ENCODE results near the gene CCDC88B. TPM values are rescaled to one million over a fixed set of nuclear protein-coding genes. Genes with fewer than 3 reads are reported as not detected.

Gene CCDC88B
- total RNA-seq, 8 experiments from 2014 or later, result 0.90 to 8.6 (median 3.0) TPM

DNA sequence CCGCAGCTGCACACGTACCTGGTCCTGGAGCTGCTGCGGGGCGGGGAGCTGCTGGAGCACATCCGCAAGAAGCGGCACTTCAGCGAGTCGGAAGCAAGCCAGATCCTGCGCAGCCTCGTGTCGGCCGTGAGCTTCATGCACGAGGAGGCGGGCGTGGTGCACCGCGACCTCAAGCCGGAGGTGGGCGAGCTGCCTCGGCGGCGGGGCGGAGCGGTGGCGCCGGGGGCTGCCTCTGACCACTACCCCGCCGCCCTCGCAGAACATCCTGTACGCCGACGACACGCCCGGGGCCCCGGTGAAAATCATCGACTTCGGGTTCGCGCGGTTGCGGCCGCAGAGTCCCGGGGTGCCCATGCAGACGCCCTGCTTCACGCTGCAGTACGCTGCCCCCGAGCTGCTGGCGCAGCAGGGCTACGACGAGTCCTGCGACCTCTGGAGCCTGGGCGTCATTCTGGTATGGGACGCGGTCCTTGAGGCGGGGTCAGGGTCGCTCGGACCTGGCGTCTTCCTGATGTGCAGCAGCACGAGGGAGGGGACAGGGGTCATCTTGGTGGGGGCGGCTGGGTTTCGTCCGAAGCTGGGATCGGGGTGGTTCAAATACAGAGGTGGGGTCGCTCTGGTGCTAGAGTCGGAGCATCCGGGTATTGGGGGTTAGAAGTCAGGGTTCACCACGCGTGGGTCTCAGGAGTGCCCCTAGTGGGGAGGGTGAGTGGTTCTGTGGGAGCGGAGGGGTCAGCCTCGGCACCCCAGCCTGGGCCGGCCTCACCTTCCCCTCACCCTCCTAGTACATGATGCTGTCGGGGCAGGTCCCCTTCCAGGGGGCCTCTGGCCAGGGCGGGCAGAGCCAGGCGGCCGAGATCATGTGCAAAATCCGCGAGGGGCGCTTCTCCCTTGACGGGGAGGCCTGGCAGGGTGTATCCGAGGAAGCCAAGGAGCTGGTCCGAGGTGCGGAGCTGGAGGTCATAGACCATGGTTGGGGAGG lies 29.7 kb downstream of the CCDC88B start:
- ATAC-seq (replicated peaks in 6 of 8), result peak in 3 of 8 experiments; percentile 9 to 20 (median 13)
- H3K4me3 ChIP-seq, result no peak overlapping the region
- no peaks in the 10 kb centered on the region for H3K4me1 ChIP-seq (replicated peaks in 1 of 2)
- in situ Hi-C loops (cut with MboI; ENCODE audit: low pct_unique_long_range_greater_than_20kb in 2 of 9, low sequenced_read_pairs in 9 of 9, unreplicated experiment in 9 of 9), result no loop called here
- no peak overlapping the region for H3K27ac ChIP-seq
- 80 to 98% methylated on average over 1 to 17 of the region's 82 CpGs; no CpG with 5 or more reads in 8 of the 10 experiments for WGBS, 10 experiments

DNA sequence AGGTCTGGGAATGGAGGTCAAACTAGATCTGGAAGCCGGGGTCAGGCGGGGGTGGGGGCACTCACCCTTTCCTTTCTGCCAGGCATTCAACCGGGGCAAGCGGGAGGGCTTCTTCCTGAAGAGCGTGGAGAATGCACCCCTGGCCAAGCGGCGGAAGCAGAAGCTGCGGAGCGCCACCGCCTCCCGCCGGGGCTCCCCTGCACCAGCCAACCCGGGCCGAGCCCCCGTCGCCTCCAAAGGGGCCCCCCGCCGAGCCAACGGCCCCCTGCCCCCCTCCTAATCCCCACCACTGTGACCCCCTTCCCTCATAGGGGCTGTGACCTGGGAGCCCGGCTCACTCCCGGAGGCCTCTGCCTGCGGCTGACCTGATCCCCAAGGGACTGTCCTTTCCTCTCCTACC lies 31.2 kb downstream of the CCDC88B start:
- ATAC-seq (replicated peaks in 6 of 8), result peak in 2 of 8 experiments; percentile 16 to 29
- in situ Hi-C loops (cut with MboI; ENCODE audit: low pct_unique_long_range_greater_than_20kb in 2 of 9, low sequenced_read_pairs in 9 of 9, unreplicated experiment in 9 of 9), result no loop called here
- H3K27ac ChIP-seq, result no peak overlapping the region
- no peak overlapping the region for H3K4me3 ChIP-seq
- WGBS, 10 experiments, result no CpG with 5 or more reads among the region's 22 CpGs
- no peaks in the 10 kb centered on the region for H3K4me1 ChIP-seq (replicated peaks in 1 of 2)

DNA sequence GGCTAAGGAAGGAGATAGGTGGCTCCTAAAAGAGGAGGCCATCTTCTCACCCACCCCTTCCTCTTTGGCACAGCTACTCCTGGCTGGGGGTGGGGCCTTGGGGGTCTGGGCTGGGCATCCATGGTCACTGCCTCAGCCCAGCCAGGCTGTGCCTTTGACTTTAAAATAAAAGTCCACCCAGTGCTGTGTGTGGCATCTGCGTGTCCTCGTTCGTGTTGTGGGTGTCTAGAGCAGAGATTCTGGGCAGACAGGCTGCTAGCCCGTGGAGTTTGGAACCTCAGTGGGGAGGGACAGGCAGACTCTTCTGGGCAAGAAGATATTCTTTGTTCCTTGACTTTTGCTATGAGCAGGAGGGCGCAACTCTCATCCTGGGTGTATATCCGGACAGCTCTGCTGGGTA lies 32.0 kb downstream of the CCDC88B start:
- Histone ChIP-seq H3K27ac (no peak overlapping the region), H3K4me3 (no peak overlapping the region), H3K4me1 (replicated peaks in 1 of 2) (no peaks in the 10 kb centered on the region)
- no peak for ATAC-seq (replicated peaks in 6 of 8)
- in situ Hi-C loops (cut with MboI; ENCODE audit: low pct_unique_long_range_greater_than_20kb in 2 of 9, low sequenced_read_pairs in 9 of 9, unreplicated experiment in 9 of 9), result no loop called here
- WGBS, 10 experiments, result 60 to 100% (median 80%) methylated on average over 1 to 5 of the region's 6 CpGs; no CpG with 5 or more reads in 5 of the 10 experiments

DNA sequence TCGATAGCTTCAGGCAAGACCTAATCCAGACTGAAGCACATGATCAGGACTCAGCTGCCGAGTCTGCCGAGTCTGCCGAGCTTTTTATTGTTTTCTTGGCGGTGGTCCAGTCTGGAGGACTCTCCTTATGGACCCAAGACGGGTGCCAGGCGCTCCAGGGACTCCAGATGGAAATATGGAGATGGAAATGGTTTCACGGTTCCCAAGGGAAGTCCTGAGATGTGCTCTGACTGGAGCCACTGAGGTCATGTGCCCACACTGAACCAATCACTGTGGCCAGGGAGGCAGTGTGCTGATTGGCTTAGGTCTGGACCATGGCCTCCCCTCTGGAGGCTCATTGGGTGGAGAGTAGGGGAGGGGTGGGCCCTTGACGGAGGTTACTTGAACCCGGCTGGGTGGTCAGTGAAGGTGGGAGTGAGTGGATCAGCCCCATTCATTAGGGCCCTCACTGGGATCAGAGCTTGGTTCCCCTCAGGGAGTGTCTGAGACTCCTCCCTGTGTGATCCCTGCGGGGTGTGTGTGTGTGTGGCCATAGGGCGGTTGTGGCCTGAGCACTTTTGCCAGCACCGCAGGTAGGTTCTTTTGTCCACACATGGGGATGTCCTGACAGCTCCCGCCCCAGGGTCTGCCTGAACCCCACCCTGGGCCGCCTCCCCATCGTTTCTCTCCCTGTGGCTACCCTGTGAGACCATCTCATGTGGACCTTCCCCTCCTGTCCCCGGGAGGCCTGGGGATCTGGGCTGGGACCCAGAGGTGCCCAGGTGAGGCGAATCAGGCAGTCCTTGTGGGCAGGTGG lies 33.0 kb downstream of the CCDC88B start:
- WGBS, 10 experiments, result 0 to 100% (median 80%) methylated on average over 1 to 6 of the region's 18 CpGs; no CpG with 5 or more reads in 6 of the 10 experiments
- H3K4me3 ChIP-seq, result no peak overlapping the region
- no peaks in the 10 kb centered on the region for H3K4me1 ChIP-seq (replicated peaks in 1 of 2)
- in situ Hi-C loops (cut with MboI; ENCODE audit: low pct_unique_long_range_greater_than_20kb in 2 of 9, low sequenced_read_pairs in 9 of 9, unreplicated experiment in 9 of 9), result no loop called here
- peak; percentile 19 to 85 (median 75) for ATAC-seq (replicated peaks in 6 of 8)
- no peak overlapping the region for H3K27ac ChIP-seq

DNA sequence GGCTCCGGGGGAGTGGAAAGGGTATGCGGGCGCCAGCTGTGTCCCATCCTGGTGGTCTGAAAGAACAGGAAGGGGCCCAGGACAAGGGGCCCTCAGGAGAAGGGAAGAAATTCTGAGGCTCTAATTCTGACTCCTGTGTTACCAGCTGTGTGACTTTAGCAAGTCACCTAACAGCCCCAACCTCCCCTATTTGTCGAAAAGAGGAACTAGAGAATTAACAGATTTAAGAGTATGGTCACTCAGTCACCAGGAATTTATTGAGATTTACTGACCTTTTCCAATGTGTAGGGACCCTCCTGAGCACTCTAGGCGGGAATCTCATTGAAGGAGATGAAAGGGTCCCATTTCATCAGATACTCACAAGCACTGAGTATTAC lies 33.6 kb downstream of the CCDC88B start:
- no peak for ATAC-seq (replicated peaks in 6 of 8)
- no peak overlapping the region for H3K4me3 ChIP-seq
- 55 to 89% (median 78%) methylated on average over 1 to 2 of the region's 5 CpGs; no CpG with 5 or more reads in 2 of the 10 experiments for WGBS, 10 experiments
- H3K4me1 ChIP-seq (replicated peaks in 1 of 2), result peaks cover 0 to 6% of the 10 kb centered on the region in 2 donors
- in situ Hi-C loops (cut with MboI; ENCODE audit: low pct_unique_long_range_greater_than_20kb in 2 of 9, low sequenced_read_pairs in 9 of 9, unreplicated experiment in 9 of 9), result no loop called here
- H3K27ac ChIP-seq, result no peak overlapping the region

DNA sequence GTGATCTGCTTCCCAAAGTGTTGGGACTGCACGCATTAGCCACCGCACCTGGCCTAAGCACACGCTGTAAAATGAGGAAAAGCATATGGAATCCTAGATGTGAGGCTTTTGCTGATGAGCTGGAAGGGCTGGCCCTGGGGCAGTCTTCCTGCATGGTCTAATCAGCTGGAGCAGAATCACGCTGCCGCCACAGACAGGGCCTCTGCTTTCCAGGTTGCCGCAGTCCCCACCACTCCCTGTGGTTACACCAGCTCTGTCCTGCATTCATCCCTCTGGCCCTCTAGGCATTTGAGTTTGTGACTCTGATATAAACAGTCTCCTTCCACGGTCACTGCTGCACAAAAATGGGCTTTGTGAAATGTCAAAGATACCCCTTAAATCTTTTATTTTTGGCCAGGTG lies 36.1 kb downstream of the CCDC88B start:
- Histone ChIP-seq H3K27ac (no peak overlapping the region), H3K4me3 (no peak overlapping the region), H3K4me1 (replicated peaks in 1 of 2) (peaks cover 4 to 10% of the 10 kb centered on the region in 2 donors)
- no peak for ATAC-seq (replicated peaks in 6 of 8)
- in situ Hi-C loops (cut with MboI; ENCODE audit: low pct_unique_long_range_greater_than_20kb in 2 of 9, low sequenced_read_pairs in 9 of 9, unreplicated experiment in 9 of 9), result no loop called here
- 57 to 100% (median 78%) methylated on average over 1 to 4 of the region's 7 CpGs; no CpG with 5 or more reads in 4 of the 10 experiments for WGBS, 10 experiments

DNA sequence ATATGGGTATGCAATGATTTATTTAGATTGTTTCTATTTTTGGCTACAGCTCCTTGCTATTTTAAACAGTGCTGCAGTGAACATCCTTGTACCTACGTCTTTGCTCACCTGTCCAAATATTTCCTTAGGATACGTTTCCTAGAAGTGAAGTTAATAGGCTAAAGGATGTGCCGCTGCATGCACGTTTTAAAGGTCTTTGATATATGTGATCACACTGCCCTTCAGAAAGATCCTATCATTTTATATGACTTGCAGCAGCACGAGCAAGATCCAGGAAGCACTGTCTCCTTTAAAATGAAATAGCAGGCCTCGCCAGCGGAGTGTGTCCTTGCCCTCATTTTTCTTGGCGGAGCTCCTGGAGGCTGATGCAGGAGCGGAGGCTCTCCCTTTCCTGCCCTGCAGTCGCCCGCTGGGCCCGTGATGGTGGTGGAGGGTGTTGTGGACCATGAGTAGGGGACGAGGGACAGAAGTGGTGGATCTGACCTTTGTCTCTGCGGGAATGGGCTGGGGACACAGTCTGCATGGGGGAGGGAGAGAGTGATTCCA lies 38.4 kb downstream of the CCDC88B start:
- Histone ChIP-seq H3K27ac (no peak overlapping the region), H3K4me1 (replicated peaks in 1 of 2) (peaks cover 4 to 10% of the 10 kb centered on the region in 2 donors), H3K4me3 (no peak overlapping the region)
- peak in 7 of 8 experiments; percentile 34 to 70 (median 49) for ATAC-seq (replicated peaks in 6 of 8)
- WGBS, 10 experiments, result 0 to 92% (median 68%) methylated on average over 1 to 14 of the region's 14 CpGs
- in situ Hi-C loops (cut with MboI; ENCODE audit: low pct_unique_long_range_greater_than_20kb in 2 of 9, low sequenced_read_pairs in 9 of 9, unreplicated experiment in 9 of 9), result no loop called here

DNA sequence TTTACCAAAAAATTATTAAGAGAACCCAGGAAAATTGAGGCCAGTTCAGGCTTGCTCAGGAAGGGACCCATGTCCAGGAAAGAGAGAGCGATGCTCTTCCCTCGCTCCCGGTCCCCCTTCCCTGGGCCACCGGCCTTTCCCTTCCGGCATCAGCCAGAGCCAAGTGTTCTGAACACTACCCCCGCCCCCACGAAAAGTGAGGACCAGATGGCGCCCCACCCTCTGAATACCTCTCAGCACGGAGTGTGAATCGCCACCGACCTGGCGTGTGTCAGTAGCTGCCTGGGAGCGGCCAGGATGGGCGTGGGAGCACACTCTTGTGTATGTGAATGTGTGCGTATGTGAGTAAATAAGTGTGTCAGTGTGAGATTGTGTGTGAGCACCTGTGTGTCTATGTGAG lies 39.2 kb downstream of the CCDC88B start:
- H3K4me3 ChIP-seq, result no peak overlapping the region
- 60 to 100% (median 83%) methylated on average over 1 to 5 of the region's 15 CpGs; no CpG with 5 or more reads in 5 of the 10 experiments for WGBS, 10 experiments
- peaks cover 4 to 10% of the 10 kb centered on the region in 2 donors for H3K4me1 ChIP-seq (replicated peaks in 1 of 2)
- no peak overlapping the region for H3K27ac ChIP-seq
- no peak for ATAC-seq (replicated peaks in 6 of 8)
- in situ Hi-C loops (cut with MboI; ENCODE audit: low pct_unique_long_range_greater_than_20kb in 2 of 9, low sequenced_read_pairs in 9 of 9, unreplicated experiment in 9 of 9), result no loop called here

DNA sequence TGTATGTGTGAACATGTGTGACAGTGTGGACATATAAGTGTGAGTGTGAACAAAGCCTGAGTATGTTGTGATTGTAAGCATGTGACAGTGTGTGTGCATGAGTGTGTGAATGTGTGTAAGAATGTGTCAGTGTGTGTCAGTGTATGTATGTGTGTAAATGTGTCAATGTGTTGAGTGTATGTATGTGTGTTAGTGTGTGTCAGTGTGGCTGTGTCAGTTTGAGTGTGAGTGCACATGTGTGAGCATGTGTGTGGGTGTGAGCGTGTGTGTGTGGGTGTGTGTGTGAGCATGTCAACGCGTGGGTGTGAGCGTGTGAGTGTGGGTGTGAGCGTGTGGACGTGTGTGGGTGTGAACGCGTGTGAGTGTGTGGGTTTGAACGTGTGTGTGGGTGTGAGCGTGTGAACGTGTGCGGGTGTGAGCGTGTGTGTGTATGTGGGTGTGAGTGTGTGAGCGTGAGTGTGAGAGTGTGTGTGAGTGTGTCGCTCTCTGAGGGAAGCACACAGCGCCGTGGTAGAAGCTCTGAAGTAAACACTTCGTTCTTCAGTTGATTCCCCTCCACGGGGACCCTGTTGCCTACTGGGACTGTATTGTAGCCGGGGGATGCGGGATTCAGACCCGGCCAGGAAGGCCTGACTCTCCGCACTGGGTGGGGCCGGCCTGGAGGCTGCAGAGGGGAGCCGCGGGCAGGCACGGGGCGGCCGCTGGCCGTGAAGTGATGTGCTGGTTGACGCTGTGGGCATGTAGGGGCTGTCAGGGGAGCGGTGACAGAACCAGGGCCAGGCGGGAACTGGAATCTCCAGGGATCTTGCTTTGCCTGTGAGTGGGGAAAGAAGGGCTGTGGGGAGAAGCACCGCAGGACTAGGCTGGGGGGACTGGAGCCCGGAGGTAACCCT lies 40.1 kb downstream of the CCDC88B start:
- Histone ChIP-seq H3K4me1 (replicated peaks in 1 of 2) (peaks cover 4 to 10% of the 10 kb centered on the region in 2 donors), H3K27ac (no peak overlapping the region), H3K4me3 (no peak overlapping the region)
- ATAC-seq (replicated peaks in 6 of 8), result peak in 7 of 8 experiments; percentile 45 to 76 (median 64)
- 58 to 87% (median 80%) methylated on average over 1 to 17 of the region's 35 CpGs; no CpG with 5 or more reads in 2 of the 10 experiments for WGBS, 10 experiments
- in situ Hi-C loops (cut with MboI; ENCODE audit: low pct_unique_long_range_greater_than_20kb in 2 of 9, low sequenced_read_pairs in 9 of 9, unreplicated experiment in 9 of 9), result no loop called here

DNA sequence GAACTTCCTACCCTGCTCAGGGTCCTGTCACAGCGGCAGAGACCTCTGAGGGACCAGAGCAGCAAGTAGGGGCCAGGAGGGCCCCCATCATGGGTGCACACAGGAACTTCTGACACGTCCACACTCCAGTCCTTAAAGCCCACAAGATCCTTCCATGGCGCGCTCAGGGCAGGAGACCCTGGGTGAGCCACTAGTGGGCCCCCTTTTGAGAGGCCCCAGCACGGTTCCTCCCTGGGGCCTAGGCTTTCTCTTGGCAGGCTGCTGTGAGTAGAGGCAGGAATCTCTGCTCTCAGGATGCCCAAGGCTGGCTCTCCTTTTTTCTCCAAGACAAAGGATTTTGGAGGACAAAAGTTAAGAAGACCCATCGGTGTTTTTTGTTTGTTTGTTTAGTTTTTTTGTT lies 41.3 kb downstream of the CCDC88B start:
- H3K27ac ChIP-seq, result no peak overlapping the region
- WGBS, 10 experiments, result 0 to 100% (median 87%) methylated on average over 1 to 5 of the region's 6 CpGs; no CpG with 5 or more reads in 3 of the 10 experiments
- in situ Hi-C loops (cut with MboI; ENCODE audit: low pct_unique_long_range_greater_than_20kb in 2 of 9, low sequenced_read_pairs in 9 of 9, unreplicated experiment in 9 of 9), result no loop called here
- ATAC-seq (replicated peaks in 6 of 8), result no peak
- H3K4me3 ChIP-seq, result no peak overlapping the region
- peaks cover 4 to 10% of the 10 kb centered on the region in 2 donors for H3K4me1 ChIP-seq (replicated peaks in 1 of 2)

DNA sequence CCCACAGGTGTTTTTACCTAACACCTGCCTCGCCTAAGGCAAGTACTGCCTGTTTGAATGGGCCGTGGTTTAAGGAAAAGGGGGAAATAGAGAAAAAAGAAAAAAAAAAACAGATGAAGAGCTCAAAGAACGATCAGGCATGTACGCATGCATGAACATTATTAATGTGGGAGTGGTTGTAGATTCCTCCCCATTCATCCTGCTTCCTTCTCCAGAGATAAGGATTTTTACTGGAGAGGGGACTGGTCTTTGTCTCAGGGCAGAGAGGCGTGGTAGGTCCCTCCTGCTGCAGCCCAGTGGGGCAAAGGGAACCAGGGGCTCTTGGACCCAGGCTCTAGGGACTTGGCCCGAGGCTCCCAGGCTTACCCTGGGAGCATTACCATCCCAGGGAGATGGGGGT lies 42.0 kb downstream of the CCDC88B start:
- 53 to 100% (median 94%) methylated on average over 1 to 4 of the region's 6 CpGs; no CpG with 5 or more reads in 2 of the 10 experiments for WGBS, 10 experiments
- H3K4me3 ChIP-seq, result no peak overlapping the region
- ATAC-seq (replicated peaks in 6 of 8), result peak in 2 of 8 experiments; percentile 20 to 51
- in situ Hi-C loops (cut with MboI; ENCODE audit: low pct_unique_long_range_greater_than_20kb in 2 of 9, low sequenced_read_pairs in 9 of 9, unreplicated experiment in 9 of 9), result no loop called here
- no peak overlapping the region for H3K27ac ChIP-seq
- H3K4me1 ChIP-seq (replicated peaks in 1 of 2), result peaks cover 4 to 10% of the 10 kb centered on the region in 2 donors

DNA sequence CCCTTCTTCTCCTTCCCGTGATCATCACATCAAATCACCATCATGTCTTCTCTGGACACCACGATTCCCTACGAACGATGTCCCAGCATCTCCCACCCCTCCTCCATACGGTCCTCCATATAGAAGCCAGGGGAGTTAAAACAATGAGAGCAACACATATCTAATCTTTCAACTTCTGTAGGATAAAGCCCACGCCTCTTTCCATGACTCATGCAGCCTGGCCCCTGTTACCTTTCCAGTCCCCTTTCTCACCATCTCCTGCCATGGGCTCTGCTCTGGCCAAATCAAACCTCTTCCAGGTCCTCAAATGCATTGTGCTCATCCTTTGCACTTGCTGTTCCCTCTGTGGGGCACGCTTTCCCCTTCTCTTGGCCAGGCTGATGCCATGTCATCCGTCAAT lies 42.6 kb downstream of the CCDC88B start:
- in situ Hi-C loops (cut with MboI; ENCODE audit: low pct_unique_long_range_greater_than_20kb in 2 of 9, low sequenced_read_pairs in 9 of 9, unreplicated experiment in 9 of 9), result no loop called here
- WGBS, 10 experiments, result 40 to 91% (median 83%) methylated on average over 1 to 7 of the region's 8 CpGs; no CpG with 5 or more reads in 3 of the 10 experiments
- Histone ChIP-seq H3K4me3 (no peak overlapping the region), H3K27ac (no peak overlapping the region), H3K4me1 (replicated peaks in 1 of 2) (peaks cover 4 to 10% of the 10 kb centered on the region in 2 donors)
- ATAC-seq (replicated peaks in 6 of 8), result no peak
